ENCODE data around the gene GK. TPM values are rescaled to one million over a fixed set of nuclear protein-coding genes. Genes with fewer than 3 reads are reported as not detected.

GK gene
- total and polyA plus RNA-seq, 8 donors, result 7.1 to 65.9 (median 9.8) TPM

DNA sequence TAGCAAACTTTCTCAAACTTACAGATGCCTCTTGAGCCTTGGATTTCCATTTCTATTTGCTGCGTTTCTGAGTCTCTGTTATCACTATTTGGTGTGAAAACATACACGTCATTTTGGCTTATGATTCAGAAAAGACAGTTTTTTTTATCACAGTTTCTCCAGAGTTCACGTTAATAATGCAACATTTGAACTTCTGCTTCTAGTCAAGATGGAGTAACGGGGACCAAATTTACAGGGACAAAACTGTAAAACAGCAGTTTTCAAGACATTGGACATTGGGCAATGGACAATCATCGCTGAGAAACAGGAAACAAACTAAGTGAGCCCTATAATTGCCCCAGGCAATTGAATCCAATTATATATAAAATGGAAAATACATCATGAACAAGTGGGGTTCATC, 39.5 kb upstream of the GK start:
- intact Hi-C loops (cut with DNase I), result no loop called here
- DNase-seq (no peak), ATAC-seq (peak; percentile 20)
- H3K9me3 ChIP-seq, result no peaks in the 10 kb centered on the region
- H3K27ac ChIP-seq, result peak overlapping the region; percentile 54 to 84
- no peaks in the 10 kb centered on the region for H3K4me1 ChIP-seq
- TF ChIP-seq, protein P1, sequence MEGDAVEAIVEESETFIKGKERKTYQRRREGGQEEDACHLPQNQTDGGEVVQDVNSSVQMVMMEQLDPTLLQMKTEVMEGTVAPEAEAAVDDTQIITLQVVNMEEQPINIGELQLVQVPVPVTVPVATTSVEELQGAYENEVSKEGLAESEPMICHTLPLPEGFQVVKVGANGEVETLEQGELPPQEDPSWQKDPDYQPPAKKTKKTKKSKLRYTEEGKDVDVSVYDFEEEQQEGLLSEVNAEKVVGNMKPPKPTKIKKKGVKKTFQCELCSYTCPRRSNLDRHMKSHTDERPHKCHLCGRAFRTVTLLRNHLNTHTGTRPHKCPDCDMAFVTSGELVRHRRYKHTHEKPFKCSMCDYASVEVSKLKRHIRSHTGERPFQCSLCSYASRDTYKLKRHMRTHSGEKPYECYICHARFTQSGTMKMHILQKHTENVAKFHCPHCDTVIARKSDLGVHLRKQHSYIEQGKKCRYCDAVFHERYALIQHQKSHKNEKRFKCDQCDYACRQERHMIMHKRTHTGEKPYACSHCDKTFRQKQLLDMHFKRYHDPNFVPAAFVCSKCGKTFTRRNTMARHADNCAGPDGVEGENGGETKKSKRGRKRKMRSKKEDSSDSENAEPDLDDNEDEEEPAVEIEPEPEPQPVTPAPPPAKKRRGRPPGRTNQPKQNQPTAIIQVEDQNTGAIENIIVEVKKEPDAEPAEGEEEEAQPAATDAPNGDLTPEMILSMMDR (IDR thresholded peaks at IDR 0.05), result no peak
- H3K4me3 ChIP-seq, result no peak overlapping the region
- H3K27me3 ChIP-seq, result no peaks in the 10 kb centered on the region
- H3K36me3 ChIP-seq, result no peaks in the 10 kb centered on the region

DNA sequence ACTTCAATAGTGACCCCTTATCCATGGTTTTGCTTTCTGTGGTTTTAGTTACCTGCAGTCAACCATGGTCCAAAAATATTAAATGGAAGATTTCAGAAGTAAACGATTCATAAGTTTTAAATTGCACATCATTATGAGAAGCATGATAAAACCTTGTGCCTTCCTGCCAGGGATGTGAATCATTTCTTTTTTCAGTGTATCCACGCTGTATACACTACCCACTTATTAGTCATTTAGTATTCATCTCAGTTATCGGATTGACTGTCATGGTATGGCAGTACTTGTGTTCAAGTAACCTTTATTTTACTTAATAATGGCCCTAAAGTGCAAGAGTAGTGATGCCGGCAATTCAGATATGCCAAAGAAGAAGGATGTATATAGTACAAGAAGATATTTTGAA, 38.0 kb upstream of the GK start:
- TF ChIP-seq, protein P1 (IDR thresholded peaks at IDR 0.05), result no peak
- Histone ChIP-seq H3K4me1 (no peaks in the 10 kb centered on the region), H3K27ac (no peak overlapping the region), H3K27me3 (no peaks in the 10 kb centered on the region), H3K36me3 (no peaks in the 10 kb centered on the region), H3K4me3 (no peak overlapping the region), H3K9me3 (no peaks in the 10 kb centered on the region)
- intact Hi-C loops (cut with DNase I), result no loop called here
- DNase-seq (no peak), ATAC-seq (no peak)

DNA sequence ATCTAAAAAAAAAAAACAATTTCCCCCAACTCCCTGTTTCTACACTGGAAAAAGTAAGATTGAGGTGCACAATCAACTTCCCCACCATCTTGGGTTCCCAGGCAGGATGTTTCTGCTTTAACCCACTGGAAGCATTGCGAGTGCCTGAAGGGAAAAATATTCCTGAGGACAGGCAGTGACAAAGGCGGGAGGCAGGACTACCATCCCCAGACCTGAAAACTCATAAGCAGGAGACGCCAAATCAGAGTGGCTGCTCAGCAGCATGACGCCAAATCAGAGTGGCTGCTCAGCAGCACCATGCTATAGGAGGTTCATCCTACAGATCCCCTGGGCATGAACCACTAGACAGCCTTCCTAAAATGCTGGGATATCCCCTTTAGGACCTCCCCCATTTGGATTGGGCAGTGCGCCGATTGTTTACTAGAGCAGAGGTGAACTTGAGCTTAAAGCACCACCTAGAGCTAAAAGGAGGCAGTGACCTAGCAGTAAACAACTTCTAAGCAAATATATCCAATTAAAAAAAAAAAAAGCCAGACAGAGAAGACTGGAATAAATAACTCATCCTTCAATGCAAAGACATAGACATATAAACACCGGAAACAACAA, 35.0 kb upstream of the GK start:
- intact Hi-C loops (cut with DNase I), result no loop called here
- no peak for DNase-seq
- H3K27me3 ChIP-seq, result no peaks in the 10 kb centered on the region
- TF ChIP-seq, protein P1 (IDR thresholded peaks at IDR 0.05), result no peak
- ATAC-seq, result no peak
- H3K9me3 ChIP-seq, result peaks cover 0 to 5% of the 10 kb centered on the region in 2 donors
- H3K4me3 ChIP-seq, result no peak overlapping the region
- no peaks in the 10 kb centered on the region for H3K4me1 ChIP-seq
- H3K36me3 ChIP-seq, result no peaks in the 10 kb centered on the region
- no peak overlapping the region for H3K27ac ChIP-seq

DNA sequence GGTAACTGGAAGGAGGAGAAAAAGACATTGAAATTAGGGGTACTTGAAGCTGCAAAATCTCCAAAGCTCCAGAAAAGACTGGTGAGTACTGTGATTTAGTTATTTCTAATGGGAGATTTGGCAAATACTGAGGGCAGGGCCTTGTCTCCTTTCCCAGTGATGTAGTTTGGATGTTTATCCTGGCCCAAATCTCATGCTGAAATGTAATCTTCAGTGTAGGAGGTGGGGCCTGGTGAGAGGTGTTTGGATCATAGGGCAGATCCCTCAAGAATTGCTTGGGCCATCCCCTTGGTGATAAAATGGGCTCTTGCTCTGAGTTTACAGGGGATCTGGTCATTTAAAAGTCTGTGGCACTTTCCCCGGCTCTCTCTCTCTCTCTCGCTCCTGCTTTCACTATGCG, 33.1 kb upstream of the GK start:
- no peak for ATAC-seq
- intact Hi-C loops (cut with DNase I), result no loop called here
- no peak overlapping the region for H3K4me3 ChIP-seq
- no peaks in the 10 kb centered on the region for H3K27me3 ChIP-seq
- no peaks in the 10 kb centered on the region for H3K36me3 ChIP-seq
- TF ChIP-seq, protein P1 (IDR thresholded peaks at IDR 0.05), result no peak
- DNase-seq, result no peak
- H3K4me1 ChIP-seq, result no peaks in the 10 kb centered on the region
- no peak overlapping the region for H3K27ac ChIP-seq
- H3K9me3 ChIP-seq, result peaks cover 0 to 5% of the 10 kb centered on the region in 2 donors

DNA sequence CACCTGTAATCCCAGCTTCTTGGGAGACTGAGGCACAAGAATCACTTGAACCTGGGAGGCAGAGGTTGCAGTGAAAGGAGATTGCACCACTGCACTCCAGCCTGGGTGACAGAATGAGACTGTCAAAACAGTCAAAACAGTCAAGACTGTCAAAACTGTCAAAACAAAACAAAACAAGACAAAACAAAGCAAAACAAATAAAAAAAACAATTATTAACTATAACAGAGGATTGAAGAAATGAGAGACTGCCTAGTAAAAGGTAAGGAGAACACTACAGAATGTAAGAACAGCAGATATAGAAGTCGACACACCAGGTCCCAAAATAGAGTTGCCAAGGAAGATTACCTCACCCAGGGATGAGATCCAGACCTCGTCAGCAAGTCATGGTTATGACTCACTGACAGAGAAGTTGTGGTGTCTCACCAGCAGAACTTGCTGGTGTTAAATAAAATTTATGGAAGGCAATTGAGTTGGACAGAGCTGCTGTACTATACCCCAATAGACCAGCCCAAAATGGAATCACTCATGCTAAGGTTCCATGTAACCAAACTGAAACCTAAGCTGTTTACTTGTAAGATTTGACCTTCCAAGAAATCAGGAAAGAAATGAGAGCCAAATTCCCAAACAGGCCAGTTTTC, 32.1 kb upstream of the GK start:
- no peaks in the 10 kb centered on the region for H3K4me1 ChIP-seq
- intact Hi-C loops (cut with DNase I), result no loop called here
- TF ChIP-seq, protein P1 (IDR thresholded peaks at IDR 0.05), result no peak
- H3K9me3 ChIP-seq, result peaks cover 0 to 5% of the 10 kb centered on the region in 2 donors
- H3K27me3 ChIP-seq, result no peaks in the 10 kb centered on the region
- H3K27ac ChIP-seq, result peak overlapping the region in 1 of 2 donors; percentile 13
- H3K36me3 ChIP-seq, result no peaks in the 10 kb centered on the region
- DNase-seq (no peak), ATAC-seq (peak; percentile 80)
- no peak overlapping the region for H3K4me3 ChIP-seq
